ENCODE data around the gene SMG5. TPM values are rescaled to one million over a fixed set of nuclear protein-coding genes. Genes with fewer than 3 reads are reported as not detected.

SMG5 gene
- total RNA-seq, 4 donors from 2014 or later, result 52.3 to 96.1 (median 69.4) TPM

GRCh38 chr1:156246241-156246780 lies 36.3 kb downstream of the SMG5 start:
- Histone ChIP-seq H3K27ac (replicated peaks in 1 of 4) (no peak overlapping the region), H3K4me3 (peak overlapping the region in 3 of 4 donors; percentile 37 to 52 (median 38)), H3K4me1 (peaks cover 30 to 39% (median 34%) of the 10 kb centered on the region in 4 donors), H3K27me3 (peaks cover 0 to 33% (median 8%) of the 10 kb centered on the region in 4 donors), H3K9me3 (no peaks in the 10 kb centered on the region), H3K36me3 (peaks cover 12 to 40% (median 31%) of the 10 kb centered on the region in 4 donors)
- intact Hi-C loops (cut with DNase I), result no loop called here
- TF ChIP-seq EP300 (IDR thresholded peaks at IDR 0.05) (no peak), CTCF (IDR thresholded peaks at IDR 0.05) (no peak), POLR2AphosphoS5 (IDR thresholded peaks at IDR 0.05) (no peak), POLR2A (IDR thresholded peaks at IDR 0.05; ENCODE audit: low read depth) (no peak)
- 65% methylated on average over 10 of the region's 10 CpGs for WGBS
- no peak for DNase-seq (ENCODE audit: extremely low spot score)

- TF ChIP-seq POLR2A (IDR thresholded peaks at IDR 0.05; ENCODE audit: low read depth) (no peak), POLR2AphosphoS5 (IDR thresholded peaks at IDR 0.05) (peak in 1 of 2 donors; percentile 24)
- Histone ChIP-seq H3K27ac (replicated peaks in 1 of 4) (no peak overlapping the region), H3K27me3 (peaks cover 0 to 33% (median 8%) of the 10 kb centered on the region in 4 donors), H3K4me1 (peaks cover 28 to 39% (median 32%) of the 10 kb centered on the region in 4 donors), H3K36me3 (peaks cover 5 to 38% (median 31%) of the 10 kb centered on the region in 4 donors), H3K9me3 (no peaks in the 10 kb centered on the region), H3K4me3 (peak overlapping the region; percentile 35 to 52 (median 38))
- no peak for DNase-seq (ENCODE audit: extremely low spot score)
- intact Hi-C loops (cut with DNase I), result no loop called here
- WGBS, result 17% methylated on average over 4 of the region's 69 CpGs
Measured at GRCh38 chr1:156245451-156246232, 37.0 kb downstream of the SMG5 start.

- WGBS, result 90% methylated on average over 16 of the region's 17 CpGs
- Histone ChIP-seq H3K36me3 (peaks cover 3 to 34% (median 31%) of the 10 kb centered on the region in 4 donors), H3K4me3 (no peak overlapping the region), H3K4me1 (peaks cover 28 to 39% (median 32%) of the 10 kb centered on the region in 4 donors), H3K9me3 (no peaks in the 10 kb centered on the region), H3K27me3 (peaks cover 0 to 33% (median 8%) of the 10 kb centered on the region in 4 donors), H3K27ac (replicated peaks in 1 of 4) (no peak overlapping the region)
- intact Hi-C loops (cut with DNase I), result no loop called here
- no peak for TF ChIP-seq POLR2A (IDR thresholded peaks at IDR 0.05; ENCODE audit: low read depth)
- DNase-seq (ENCODE audit: extremely low spot score), result no peak
Measured at GRCh38 chr1:156244712-156245111, 37.9 kb downstream of the SMG5 start.

GRCh38 chr1:156244126-156244525 lies 38.5 kb downstream of the SMG5 start:
- H3K27ac ChIP-seq (replicated peaks in 1 of 4), result no peak overlapping the region

GRCh38 chr1:156242738-156243137 lies 39.9 kb downstream of the SMG5 start:
- Histone ChIP-seq H3K27ac (replicated peaks in 1 of 4) (no peak overlapping the region), H3K4me3 (no peak overlapping the region), H3K9me3 (no peaks in the 10 kb centered on the region), H3K36me3 (peaks cover 19 to 45% (median 43%) of the 10 kb centered on the region in 4 donors), H3K4me1 (peaks cover 25 to 32% (median 27%) of the 10 kb centered on the region in 4 donors), H3K27me3 (peaks cover 0 to 33% (median 8%) of the 10 kb centered on the region in 4 donors)
- no peak for DNase-seq (ENCODE audit: extremely low spot score)
- no peak for TF ChIP-seq EP300 (IDR thresholded peaks at IDR 0.05)
- no peak for TF ChIP-seq POLR2A (IDR thresholded peaks at IDR 0.05; ENCODE audit: low read depth)
- TF ChIP-seq POLR2AphosphoS5 (IDR thresholded peaks at IDR 0.05), result no peak
- no peak for TF ChIP-seq CTCF (IDR thresholded peaks at IDR 0.05)
- intact Hi-C loops (cut with DNase I), result no loop called here
- 82% methylated on average over 5 of the region's 10 CpGs for WGBS

More at GRCh38 chr1:156244126-156244525, 38.5 kb downstream of the SMG5 start:
- intact Hi-C loops (cut with DNase I), result no loop called here
- Histone ChIP-seq H3K4me3 (no peak overlapping the region), H3K27me3 (peaks cover 0 to 33% (median 8%) of the 10 kb centered on the region in 4 donors), H3K4me1 (peaks cover 28 to 39% (median 32%) of the 10 kb centered on the region in 4 donors), H3K36me3 (peaks cover 9 to 34% (median 31%) of the 10 kb centered on the region in 4 donors), H3K9me3 (no peaks in the 10 kb centered on the region)
- DNase-seq (ENCODE audit: extremely low spot score), result no peak
- WGBS, result 100% methylated on average over 1 of the region's 2 CpGs
- TF ChIP-seq EP300 (IDR thresholded peaks at IDR 0.05), result no peak
- no peak for TF ChIP-seq POLR2AphosphoS5 (IDR thresholded peaks at IDR 0.05)
- TF ChIP-seq POLR2A (IDR thresholded peaks at IDR 0.05; ENCODE audit: low read depth), result no peak
- TF ChIP-seq CTCF (IDR thresholded peaks at IDR 0.05), result no peak

Measured in esophagus muscularis mucosa (tissue), 4 donors.